ENCODE results near the gene RHEB. TPM values are rescaled to one million over a fixed set of nuclear protein-coding genes. Genes with fewer than 3 reads are reported as not detected.

RHEB gene
- total RNA-seq, 1 donor from 2014 or later: 96.0 TPM

DNA sequence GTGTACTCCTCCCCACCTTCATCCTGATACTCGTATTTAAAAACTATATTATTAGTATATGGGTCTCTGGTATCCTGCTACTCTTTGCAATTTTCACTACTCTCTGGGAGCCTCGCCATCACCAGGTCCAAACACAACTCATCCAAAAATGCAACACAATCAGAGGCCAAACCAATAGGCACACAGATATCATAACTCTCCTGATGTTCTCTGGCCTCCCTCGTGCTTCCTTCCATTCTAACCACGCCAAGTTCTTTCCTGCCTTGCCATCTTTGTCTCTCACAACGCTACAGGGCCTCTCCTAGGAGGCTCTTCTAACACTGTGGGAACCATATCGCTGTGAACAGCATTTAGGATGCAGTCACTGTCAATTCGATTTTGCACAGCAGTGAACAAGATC lies 7.3 kb downstream of the RHEB start:
- no peaks in the 10 kb centered on the region for H3K27me3 ChIP-seq (ENCODE audit: low read depth)
- no peaks in the 10 kb centered on the region for H3K36me3 ChIP-seq
- H3K27ac ChIP-seq: no peak overlapping the region
- TF ChIP-seq, protein P1, sequence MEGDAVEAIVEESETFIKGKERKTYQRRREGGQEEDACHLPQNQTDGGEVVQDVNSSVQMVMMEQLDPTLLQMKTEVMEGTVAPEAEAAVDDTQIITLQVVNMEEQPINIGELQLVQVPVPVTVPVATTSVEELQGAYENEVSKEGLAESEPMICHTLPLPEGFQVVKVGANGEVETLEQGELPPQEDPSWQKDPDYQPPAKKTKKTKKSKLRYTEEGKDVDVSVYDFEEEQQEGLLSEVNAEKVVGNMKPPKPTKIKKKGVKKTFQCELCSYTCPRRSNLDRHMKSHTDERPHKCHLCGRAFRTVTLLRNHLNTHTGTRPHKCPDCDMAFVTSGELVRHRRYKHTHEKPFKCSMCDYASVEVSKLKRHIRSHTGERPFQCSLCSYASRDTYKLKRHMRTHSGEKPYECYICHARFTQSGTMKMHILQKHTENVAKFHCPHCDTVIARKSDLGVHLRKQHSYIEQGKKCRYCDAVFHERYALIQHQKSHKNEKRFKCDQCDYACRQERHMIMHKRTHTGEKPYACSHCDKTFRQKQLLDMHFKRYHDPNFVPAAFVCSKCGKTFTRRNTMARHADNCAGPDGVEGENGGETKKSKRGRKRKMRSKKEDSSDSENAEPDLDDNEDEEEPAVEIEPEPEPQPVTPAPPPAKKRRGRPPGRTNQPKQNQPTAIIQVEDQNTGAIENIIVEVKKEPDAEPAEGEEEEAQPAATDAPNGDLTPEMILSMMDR (IDR thresholded peaks at IDR 0.05): no peak
- H3K4me1 ChIP-seq: peaks cover 87% of the 10 kb centered on the region
- intact Hi-C loops (cut with DNase I): no loop called here
- DNase-seq (no peak), ATAC-seq (peak in 1 of 2 donors; percentile 26)
- H3K4me3 ChIP-seq: no peak overlapping the region
- no peaks in the 10 kb centered on the region for H3K9me3 ChIP-seq

DNA sequence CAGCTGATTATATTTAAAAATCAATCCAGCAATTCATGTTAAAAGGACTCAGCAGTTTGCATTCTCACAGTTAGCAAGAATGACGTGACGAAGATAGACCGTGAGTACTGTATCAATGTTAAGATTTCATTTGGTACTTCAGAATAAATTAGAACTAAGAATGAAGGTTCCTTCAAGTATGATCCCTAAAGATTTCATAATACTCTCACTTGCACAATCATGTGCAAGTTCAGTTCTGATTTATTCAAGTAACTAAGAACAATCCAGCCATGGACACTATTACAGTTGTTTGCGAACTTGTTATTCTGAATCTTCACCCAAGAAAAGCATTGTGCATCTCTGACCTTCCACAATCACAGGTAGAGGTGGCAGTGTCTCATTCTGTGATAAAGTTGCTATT lies 7.7 kb downstream of the RHEB start:
- peaks cover 86% of the 10 kb centered on the region for H3K4me1 ChIP-seq
- no peaks in the 10 kb centered on the region for H3K9me3 ChIP-seq
- H3K4me3 ChIP-seq: no peak overlapping the region
- no peaks in the 10 kb centered on the region for H3K36me3 ChIP-seq
- ATAC-seq: peak; percentile 41
- intact Hi-C loops (cut with DNase I): no loop called here
- no peak overlapping the region for H3K27ac ChIP-seq
- DNase-seq: no peak
- TF ChIP-seq, protein P1 (IDR thresholded peaks at IDR 0.05): no peak
- no peaks in the 10 kb centered on the region for H3K27me3 ChIP-seq (ENCODE audit: low read depth)

DNA sequence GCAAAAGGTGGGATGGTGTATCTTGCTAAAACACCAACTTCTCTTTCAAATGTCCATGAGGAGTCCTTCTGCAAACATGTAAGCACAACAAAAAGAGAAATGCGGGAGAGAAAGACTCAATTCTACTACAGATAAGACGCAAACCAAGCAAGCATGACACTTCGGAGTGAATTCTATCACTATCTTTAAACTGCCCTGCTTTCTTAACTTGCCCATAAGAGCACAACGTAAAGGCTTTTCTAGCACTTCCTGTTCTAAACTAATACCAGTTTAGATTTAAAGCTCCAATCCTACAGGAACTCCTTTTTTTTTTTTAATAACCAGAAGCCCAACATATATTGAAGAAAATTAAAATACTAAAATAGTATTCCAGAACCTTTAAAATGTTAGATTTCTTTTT lies 8.4 kb downstream of the RHEB start:
- H3K36me3 ChIP-seq: no peaks in the 10 kb centered on the region
- no peak for ATAC-seq
- H3K27ac ChIP-seq: no peak overlapping the region
- no peaks in the 10 kb centered on the region for H3K27me3 ChIP-seq (ENCODE audit: low read depth)
- TF ChIP-seq, protein P1 (IDR thresholded peaks at IDR 0.05): no peak
- H3K9me3 ChIP-seq: no peaks in the 10 kb centered on the region
- DNase-seq: no peak
- intact Hi-C loops (cut with DNase I): no loop called here
- H3K4me1 ChIP-seq: peaks cover 85% of the 10 kb centered on the region
- H3K4me3 ChIP-seq: no peak overlapping the region

DNA sequence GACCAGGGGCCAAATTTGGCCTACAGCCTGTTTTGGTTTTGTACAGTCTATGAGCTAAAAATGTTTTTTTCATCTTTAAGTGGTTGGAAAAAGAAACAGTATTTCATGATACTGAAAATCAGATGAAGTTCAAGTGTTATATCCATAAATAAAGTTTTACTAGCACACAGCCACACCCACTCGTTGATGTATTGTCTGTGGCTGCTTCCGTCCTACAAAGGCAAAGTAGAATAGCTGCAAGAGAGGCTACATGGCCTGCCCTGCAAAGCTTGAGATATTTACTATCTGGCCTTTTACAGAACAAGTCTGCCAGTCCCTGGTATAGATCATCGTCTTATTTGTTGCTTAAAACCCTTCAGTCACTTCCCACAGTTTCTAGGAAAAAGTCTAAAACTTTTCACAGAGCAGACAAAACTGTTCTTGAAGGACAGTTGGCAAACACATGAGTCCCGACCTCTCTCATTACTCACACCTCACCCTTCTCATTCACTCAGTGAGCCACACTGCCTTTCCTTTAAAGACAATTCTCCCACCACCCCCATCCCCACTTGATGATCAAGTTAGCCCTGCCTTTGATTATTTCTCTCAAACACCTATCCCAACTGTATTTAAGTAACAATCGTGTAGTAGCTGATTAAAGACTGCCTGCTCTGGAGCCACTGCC lies 9.9 kb downstream of the RHEB start:
- H3K4me3 ChIP-seq: no peak overlapping the region
- no peak overlapping the region for H3K27ac ChIP-seq
- H3K4me1 ChIP-seq: peaks cover 77% of the 10 kb centered on the region
- DNase-seq: no peak
- no peaks in the 10 kb centered on the region for H3K27me3 ChIP-seq (ENCODE audit: low read depth)
- TF ChIP-seq, protein P1 (IDR thresholded peaks at IDR 0.05): no peak
- no peaks in the 10 kb centered on the region for H3K9me3 ChIP-seq
- H3K36me3 ChIP-seq: no peaks in the 10 kb centered on the region
- no peak for ATAC-seq
- intact Hi-C loops (cut with DNase I): no loop called here

DNA sequence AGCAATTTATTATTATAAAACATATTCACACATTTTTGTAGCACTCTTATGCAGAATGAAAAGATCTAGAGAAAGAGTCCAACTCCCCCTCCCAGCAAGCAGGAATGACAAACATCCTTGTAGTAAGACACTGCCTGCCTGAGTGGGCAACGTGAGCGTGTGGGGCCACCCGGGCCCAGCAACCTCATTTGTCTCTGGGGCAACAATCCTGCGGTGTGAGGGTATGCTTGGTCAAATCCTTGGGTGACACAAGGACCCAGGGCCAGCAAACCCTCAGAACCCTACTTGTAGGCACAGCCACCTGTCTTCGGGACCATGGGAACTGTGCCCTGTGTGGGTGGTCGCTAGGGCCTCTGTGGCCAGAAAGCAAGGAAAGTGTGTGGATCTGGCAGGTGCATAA lies 10.7 kb downstream of the RHEB start:
- Histone ChIP-seq H3K36me3 (no peaks in the 10 kb centered on the region), H3K4me1 (peaks cover 78% of the 10 kb centered on the region), H3K27ac (no peak overlapping the region), H3K27me3 (ENCODE audit: low read depth) (no peaks in the 10 kb centered on the region), H3K9me3 (no peaks in the 10 kb centered on the region), H3K4me3 (no peak overlapping the region)
- TF ChIP-seq, protein P1 (IDR thresholded peaks at IDR 0.05): no peak
- intact Hi-C loops (cut with DNase I): no loop called here
- ATAC-seq (no peak), DNase-seq (no peak)

Data from lower lobe of right lung (tissue), 2 donors.